NCI-H1436 (cell line): ENCODE results near the gene CNTNAP5.
A peak's percentile ranks its signal among the peaks of the same experiment; 100 is the strongest.

Experiments used
- DNase-seq: peaks from one replicate; lab custom pipeline; 2025; lab: John Stamatoyannopoulos, UW

CNTNAP5 gene

GRCh38 chr2:124625561-124625960, 600.5 kb downstream of the CNTNAP5 start:
- DNase-seq = no peak

GRCh38 chr2:124626993-124627392, 601.9 kb downstream of the CNTNAP5 start:
- no peak for DNase-seq

- no peak for DNase-seq
Observed at GRCh38 chr2:124633812-124634211, 608.7 kb downstream of the CNTNAP5 start.

- no peak for DNase-seq
Observed at GRCh38 chr2:124639524-124639923, 614.4 kb downstream of the CNTNAP5 start.

DNA sequence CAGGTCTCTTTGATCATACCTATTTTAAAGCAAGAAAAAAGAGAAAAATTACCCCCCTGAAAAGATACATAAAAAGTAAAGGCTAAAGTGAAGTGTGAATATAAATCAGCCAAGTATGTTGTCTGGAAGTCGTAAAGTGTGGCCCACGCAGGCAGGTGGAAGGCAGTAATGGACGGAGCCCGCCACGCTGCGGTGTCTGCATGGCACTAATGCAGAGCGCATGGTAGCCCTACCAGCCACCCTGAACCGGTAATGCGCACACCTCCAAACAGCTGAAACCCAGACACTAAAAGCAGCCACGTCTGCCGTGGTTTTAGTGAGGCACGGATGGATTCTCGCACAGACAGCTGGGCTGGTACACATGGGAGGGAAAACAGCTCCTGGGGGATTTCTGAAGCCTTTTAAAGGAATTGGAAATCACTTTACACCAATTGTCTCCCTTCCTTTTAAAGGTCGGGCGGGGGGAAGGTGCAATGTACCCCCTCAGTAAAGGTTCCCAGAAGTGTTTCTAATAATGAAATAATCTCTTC, 615.2 kb downstream of the CNTNAP5 start:
- DNase-seq = no peak

DNA sequence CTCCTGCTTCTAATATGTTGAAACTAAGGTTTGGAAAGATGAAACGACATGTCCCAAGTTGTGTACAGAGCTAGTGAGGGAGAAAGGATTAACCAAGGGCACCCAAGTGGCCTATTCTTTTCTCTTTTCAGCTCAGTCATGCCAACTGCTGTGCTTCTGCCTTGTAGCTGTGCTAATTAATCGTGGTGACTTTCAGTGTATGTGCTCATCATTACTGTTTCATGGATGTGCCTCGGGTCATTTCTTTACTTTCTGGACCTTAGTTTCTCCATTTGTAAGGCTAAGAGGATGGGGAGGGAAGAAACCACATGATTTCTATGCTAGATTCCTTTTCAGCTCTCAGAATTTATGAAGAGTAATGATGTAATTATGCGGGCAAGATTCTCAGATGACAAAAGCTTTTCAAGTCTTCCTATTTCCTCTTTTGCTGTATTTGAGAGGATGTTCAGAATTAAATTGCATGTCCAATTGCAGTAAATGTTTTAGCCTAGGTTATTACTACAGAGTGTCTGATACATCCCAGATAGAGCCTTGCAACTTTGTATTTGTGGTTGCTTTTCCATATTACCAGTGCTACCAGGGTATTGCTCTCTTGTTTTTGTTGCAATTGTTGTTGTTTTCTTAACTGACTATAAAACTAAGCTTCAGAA, 621.2 kb downstream of the CNTNAP5 start:
- DNase-seq = no peak

- no peak for DNase-seq
Observed at GRCh38 chr2:124647245-124647644, 622.2 kb downstream of the CNTNAP5 start.

DNA sequence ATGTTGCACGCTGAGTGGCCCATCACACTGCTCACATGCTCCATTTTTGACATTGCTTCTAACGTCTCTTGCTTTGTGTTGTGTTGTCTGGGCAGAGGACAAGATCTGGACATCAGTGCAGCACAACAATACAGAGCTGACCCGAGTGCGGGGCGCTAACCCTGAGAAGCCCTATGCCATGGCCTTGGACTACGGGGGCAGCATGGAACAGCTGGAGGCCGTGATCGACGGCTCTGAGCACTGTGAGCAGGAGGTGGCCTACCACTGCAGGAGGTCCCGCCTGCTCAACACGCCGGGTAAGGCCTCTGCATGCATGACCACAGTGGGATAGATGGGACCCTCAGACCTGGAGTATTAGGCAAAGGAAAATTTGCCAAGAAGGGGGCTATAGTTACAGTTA, 622.6 kb downstream of the CNTNAP5 start:
- no peak for DNase-seq

- DNase-seq = no peak
Observed at GRCh38 chr2:124649001-124649400, 623.9 kb downstream of the CNTNAP5 start.

- DNase-seq = no peak
Observed at GRCh38 chr2:124652099-124652498, 627.0 kb downstream of the CNTNAP5 start.

DNA sequence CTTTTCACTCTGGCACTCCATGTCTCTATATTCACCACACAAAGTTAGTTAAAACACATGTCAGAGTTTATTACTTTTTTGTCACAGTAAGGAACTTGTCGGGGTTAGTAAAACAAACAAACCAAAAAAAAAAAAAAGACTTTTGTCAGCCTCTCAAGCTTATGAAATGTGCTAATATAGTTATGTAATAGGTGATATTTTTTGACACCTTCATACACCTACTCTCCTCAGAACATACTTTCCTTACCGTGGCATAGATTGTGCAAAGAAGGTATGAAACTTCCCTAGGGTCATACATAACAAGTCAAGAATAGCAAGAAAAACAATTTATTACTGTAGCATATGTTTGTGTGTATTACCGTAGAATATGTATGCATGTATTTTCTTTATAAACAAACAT, 633.3 kb downstream of the CNTNAP5 start:
- no peak for DNase-seq

GRCh38 chr2:124661558-124661957, 636.5 kb downstream of the CNTNAP5 start:
- no peak for DNase-seq

- no peak for DNase-seq
Observed at GRCh38 chr2:124662946-124663644, 638.0 kb downstream of the CNTNAP5 start.

GRCh38 chr2:124663645-124663997, 638.5 kb downstream of the CNTNAP5 start:
- no peak for DNase-seq

DNA sequence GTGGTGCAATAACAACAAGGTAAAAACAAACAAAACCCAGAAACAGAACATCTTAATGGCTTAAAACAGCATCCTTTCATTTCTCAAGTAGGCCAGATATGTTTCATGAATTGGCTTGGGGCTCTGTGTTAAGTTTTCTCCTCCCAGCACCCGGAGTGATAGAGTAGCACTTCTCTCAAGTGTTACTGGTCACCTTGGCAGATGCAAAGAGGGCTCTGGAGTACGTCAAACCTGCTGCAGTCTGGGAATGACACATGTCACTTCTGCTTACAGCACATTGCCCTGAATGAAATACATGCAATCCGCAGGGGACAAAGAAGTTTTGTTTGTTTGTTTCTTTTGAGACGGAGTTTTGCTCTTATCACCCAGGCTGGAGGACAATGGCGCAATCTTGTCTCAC, 639.3 kb downstream of the CNTNAP5 start:
- no peak for DNase-seq

- DNase-seq = no peak
Observed at GRCh38 chr2:124666976-124667375, 641.9 kb downstream of the CNTNAP5 start.

GRCh38 chr2:124668161-124668560, 643.1 kb downstream of the CNTNAP5 start:
- DNase-seq = no peak

DNA sequence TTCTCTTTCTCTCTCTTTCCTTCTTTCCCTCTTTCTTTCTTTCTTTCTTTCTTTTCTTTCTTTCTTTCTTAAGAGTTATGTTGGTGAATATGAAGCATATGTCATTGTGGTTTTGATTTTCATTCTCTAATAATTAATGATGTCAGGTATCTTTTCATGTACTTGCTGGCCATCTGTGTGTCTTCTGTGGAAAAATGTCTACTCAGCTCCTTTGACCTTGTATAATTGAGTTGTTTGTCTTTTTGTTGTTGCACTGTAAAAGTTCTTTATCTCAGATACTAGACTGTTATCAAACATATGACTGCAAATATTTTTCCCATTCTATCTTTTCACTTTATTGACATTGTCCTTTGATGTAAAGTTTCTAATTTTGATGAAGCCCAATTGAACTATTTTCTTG, 645.1 kb downstream of the CNTNAP5 start:
- DNase-seq = no peak

- no peak for DNase-seq
Observed at GRCh38 chr2:124678043-124678442, 653.0 kb downstream of the CNTNAP5 start.

GRCh38 chr2:124683536-124684428, 658.7 kb downstream of the CNTNAP5 start:
- peak; percentile 39 for DNase-seq

DNA sequence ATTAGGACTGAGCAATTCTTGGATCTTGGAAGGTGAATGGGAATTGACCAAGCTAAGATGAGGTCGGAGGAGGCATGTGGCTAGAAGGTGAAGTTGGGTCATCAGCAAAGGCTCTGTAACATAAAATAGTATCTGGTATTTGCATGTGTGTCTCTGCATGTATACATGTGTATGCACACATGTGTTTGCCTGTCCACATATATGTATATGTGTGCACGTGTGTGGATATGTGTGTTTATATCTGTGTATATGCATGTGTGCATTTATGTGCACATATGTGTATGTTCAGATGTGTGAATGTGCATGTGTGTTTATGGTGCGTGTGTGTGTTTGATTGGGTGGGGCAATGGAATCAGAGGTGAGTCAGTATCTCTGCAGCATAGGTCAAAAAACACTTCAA, 664.3 kb downstream of the CNTNAP5 start:
- no peak for DNase-seq

GRCh38 chr2:124692216-124692615, 667.1 kb downstream of the CNTNAP5 start:
- no peak for DNase-seq

GRCh38 chr2:124692707-124693106, 667.6 kb downstream of the CNTNAP5 start:
- no peak for DNase-seq
